DND-41 (cell line): Measurements from ENCODE around the gene PER2.
"Not testable (repeated sequence)": the region's sequence is repeated elsewhere in the genome, so short reads cannot be mapped to it uniquely, and the experiment has no call there.

Experiments used
- ATAC-seq: fragments of 200-7000 bp; cut with Tn5 transposase; 3 replicates; pipeline ENCODE4 v1.9.1; 2021; ENCODE audit warnings: low read depth; ENCODE audit not compliant: insufficient read depth
- DNase-seq: peaks from one replicate; pipeline ENCODE4 v3.0.0-alpha.2; 2020
- H2AFZ ChIP-seq: 2 replicates; pipeline ENCODE4 v1.6.0; 2012; ENCODE audit warnings: low read depth, low read length
- H3K27ac ChIP-seq: 2 replicates; pipeline ENCODE4 v1.5.1; 2012; ENCODE audit warnings: low read length, inconsistent platforms
- H3K27me3 ChIP-seq: fragments of 200-600 bp; sonication (generic); 2 replicates; pipeline ENCODE4 v1.6.0; 2012; ENCODE audit warnings: low read length, mild to moderate bottlenecking, inconsistent platforms; ENCODE audit not compliant: insufficient read depth, poor library complexity
- H3K36me3 ChIP-seq: 2 replicates; pipeline ENCODE4 v1.5.1; 2012; ENCODE audit warnings: low read length, inconsistent platforms; ENCODE audit not compliant: insufficient read depth
- H3K4me1 ChIP-seq: 2 replicates; pipeline ENCODE4 v1.5.1; 2012; ENCODE audit warnings: mild to moderate bottlenecking, low read length; ENCODE audit not compliant: insufficient read depth
- H3K4me2 ChIP-seq: 2 replicates; pipeline ENCODE4 v1.6.0; 2012; ENCODE audit warnings: mild to moderate bottlenecking, moderate library complexity, low read length, inconsistent platforms; ENCODE audit not compliant: insufficient read depth
- H3K4me3 ChIP-seq, 2 experiments: fragments of 200-600 bp in 1 of 2; shearing (Covaris generic) in 1 of 2; 2 replicates each; pipeline ENCODE4 v1.5.1; 2012 to 2016; ENCODE audit warnings: inconsistent platforms in 2 of 2, low read length in 2 of 2, mild to moderate bottlenecking in 2 of 2, low read depth in 1 of 2, moderate library complexity in 1 of 2
- H3K79me2 ChIP-seq: 2 replicates; pipeline ENCODE4 v1.6.0; 2012; ENCODE audit warnings: low read length, inconsistent platforms; ENCODE audit not compliant: insufficient read depth
- H3K9ac ChIP-seq: 2 replicates; pipeline ENCODE4 v1.6.0; 2012; ENCODE audit warnings: low read depth, mild to moderate bottlenecking, inconsistent platforms, low read length, moderate library complexity
- H3K9me3 ChIP-seq: 2 replicates; pipeline ENCODE4 v1.5.1; 2012; ENCODE audit warnings: low read length, moderate library complexity, mild to moderate bottlenecking, inconsistent platforms; ENCODE audit not compliant: insufficient read depth, severe bottlenecking
- H4K20me1 ChIP-seq: 2 replicates; pipeline ENCODE4 v1.6.0; 2012; ENCODE audit warnings: low read length; ENCODE audit not compliant: insufficient read depth
- EZH2 ChIP-seq: IDR thresholded peaks from 3 replicates; pipeline ENCODE4 v1.6.1; 2012; ENCODE audit warnings: borderline replicate concordance, low read depth, mild to moderate bottlenecking, moderate library complexity, low read length, inconsistent platforms; ENCODE audit not compliant: severe bottlenecking
- TF ChIP-seq, protein P1 (sequence below): IDR thresholded peaks from 2 replicates; pipeline ENCODE4 v1.5.1; 2012; ENCODE audit warnings: borderline replicate concordance, low read length, moderate library complexity, mild to moderate bottlenecking; ENCODE audit not compliant: poor library complexity, severe bottlenecking; ENCODE audit errors: extremely low read depth

The PER2 gene

DNA sequence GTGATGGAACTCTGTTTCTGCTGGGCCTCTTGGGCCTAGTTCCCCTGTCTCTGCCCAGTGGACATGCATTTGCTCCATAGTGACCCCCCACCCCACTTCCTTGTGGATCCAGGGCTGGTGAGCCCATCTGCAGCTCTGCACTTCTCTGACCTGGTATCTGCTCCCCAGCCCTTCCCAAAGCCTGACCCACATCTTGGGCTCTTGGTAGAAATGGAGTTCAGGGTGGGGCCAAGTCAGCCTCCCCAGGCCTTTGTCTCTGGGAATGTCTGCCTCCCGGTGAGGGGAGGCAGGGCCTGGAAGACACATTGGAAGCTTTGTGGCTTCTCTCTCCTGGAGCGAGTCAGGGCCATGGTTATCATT is 25.6 kb upstream of the PER2 start:
- no peaks in the 10 kb centered on the region for H3K36me3 ChIP-seq
- H3K27ac ChIP-seq: no peak overlapping the region
- H3K4me1 ChIP-seq: no peaks in the 10 kb centered on the region
- H3K4me2 ChIP-seq: no peak overlapping the region
- DNase-seq (no peak), ATAC-seq (no peak)
- no peaks in the 10 kb centered on the region for H3K79me2 ChIP-seq
- TF ChIP-seq EZH2: no peak
- TF ChIP-seq, protein P1, sequence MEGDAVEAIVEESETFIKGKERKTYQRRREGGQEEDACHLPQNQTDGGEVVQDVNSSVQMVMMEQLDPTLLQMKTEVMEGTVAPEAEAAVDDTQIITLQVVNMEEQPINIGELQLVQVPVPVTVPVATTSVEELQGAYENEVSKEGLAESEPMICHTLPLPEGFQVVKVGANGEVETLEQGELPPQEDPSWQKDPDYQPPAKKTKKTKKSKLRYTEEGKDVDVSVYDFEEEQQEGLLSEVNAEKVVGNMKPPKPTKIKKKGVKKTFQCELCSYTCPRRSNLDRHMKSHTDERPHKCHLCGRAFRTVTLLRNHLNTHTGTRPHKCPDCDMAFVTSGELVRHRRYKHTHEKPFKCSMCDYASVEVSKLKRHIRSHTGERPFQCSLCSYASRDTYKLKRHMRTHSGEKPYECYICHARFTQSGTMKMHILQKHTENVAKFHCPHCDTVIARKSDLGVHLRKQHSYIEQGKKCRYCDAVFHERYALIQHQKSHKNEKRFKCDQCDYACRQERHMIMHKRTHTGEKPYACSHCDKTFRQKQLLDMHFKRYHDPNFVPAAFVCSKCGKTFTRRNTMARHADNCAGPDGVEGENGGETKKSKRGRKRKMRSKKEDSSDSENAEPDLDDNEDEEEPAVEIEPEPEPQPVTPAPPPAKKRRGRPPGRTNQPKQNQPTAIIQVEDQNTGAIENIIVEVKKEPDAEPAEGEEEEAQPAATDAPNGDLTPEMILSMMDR: no peak
- H3K9me3 ChIP-seq: no peaks in the 10 kb centered on the region
- no peak overlapping the region for H3K4me3 ChIP-seq
- H3K27me3 ChIP-seq: peaks cover 3% of the 10 kb centered on the region
- H2AFZ ChIP-seq: no peak overlapping the region
- H3K9ac ChIP-seq: no peak overlapping the region
- no peaks in the 10 kb centered on the region for H4K20me1 ChIP-seq

DNA sequence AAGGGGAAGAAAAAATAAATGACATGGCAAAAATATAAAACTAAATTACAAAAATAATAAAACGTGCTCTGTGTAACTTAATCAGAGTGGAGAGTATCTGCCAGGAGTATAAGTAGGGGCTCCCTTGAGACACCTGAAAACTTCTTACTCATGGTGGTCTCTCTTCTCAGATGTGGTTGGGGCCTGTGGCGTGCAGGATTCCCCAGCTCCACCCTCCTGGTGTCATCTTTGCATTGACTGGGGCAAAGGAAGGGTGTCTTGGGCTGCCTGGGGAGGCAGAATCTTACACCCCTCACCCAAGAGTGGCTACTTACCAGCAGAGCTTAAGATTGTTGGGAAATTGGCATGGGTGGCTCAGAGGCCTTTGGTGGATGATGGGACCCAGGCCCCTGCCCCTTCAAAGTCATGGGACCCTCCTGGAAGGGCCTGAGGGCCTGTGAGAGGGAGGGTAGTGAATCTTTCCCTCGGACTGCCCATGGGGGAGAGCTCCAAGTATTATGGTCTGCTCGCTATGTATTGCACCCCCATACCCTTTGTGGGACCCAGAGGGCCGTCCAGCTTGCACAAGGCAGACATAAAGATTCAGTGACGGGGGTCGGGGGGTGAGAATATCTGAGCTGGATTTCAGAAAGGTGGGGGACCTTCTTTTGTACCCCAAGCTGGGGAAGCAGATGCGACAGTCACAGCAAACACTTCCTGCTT is 25.0 kb upstream of the PER2 start:
- H3K9ac ChIP-seq: no peak overlapping the region
- no peak overlapping the region for H3K27ac ChIP-seq
- no peaks in the 10 kb centered on the region for H3K79me2 ChIP-seq
- H3K36me3 ChIP-seq: no peaks in the 10 kb centered on the region
- DNase-seq: peak; percentile 59
- H3K9me3 ChIP-seq: no peaks in the 10 kb centered on the region
- peak; percentile 92 for ATAC-seq
- no peak overlapping the region for H3K4me3 ChIP-seq
- peaks cover 3% of the 10 kb centered on the region for H3K27me3 ChIP-seq
- H2AFZ ChIP-seq: no peak overlapping the region
- TF ChIP-seq, protein P1: no peak
- no peak for TF ChIP-seq EZH2
- no peaks in the 10 kb centered on the region for H4K20me1 ChIP-seq
- H3K4me1 ChIP-seq: no peaks in the 10 kb centered on the region
- H3K4me2 ChIP-seq: no peak overlapping the region

DNA sequence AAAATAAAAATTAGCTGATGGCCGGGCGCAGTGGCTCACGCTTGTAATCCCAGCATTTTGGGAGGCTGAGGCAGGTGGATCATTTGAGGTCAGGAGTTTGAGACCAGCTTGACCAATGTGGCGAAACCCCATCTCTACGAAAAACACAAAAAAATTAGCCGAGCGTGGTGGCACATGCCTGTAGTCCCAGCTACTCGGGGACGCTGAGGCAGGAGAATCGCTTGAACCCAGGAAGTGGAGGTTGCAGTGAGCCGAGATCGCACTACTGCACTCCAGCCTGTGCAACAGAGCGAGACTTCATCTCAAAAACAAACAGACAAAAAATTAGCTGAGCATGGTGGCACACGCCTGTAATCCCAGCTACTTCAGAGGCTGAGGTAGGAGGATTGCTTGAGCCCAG is 22.3 kb upstream of the PER2 start:
- not testable (repeated sequence) for H3K9me3 ChIP-seq, H3K27ac ChIP-seq, H3K4me3 ChIP-seq, H3K79me2 ChIP-seq, H3K4me2 ChIP-seq, DNase-seq, H3K27me3 ChIP-seq, ATAC-seq, H3K36me3 ChIP-seq, H4K20me1 ChIP-seq, H3K4me1 ChIP-seq, H3K9ac ChIP-seq, H2AFZ ChIP-seq

DNA sequence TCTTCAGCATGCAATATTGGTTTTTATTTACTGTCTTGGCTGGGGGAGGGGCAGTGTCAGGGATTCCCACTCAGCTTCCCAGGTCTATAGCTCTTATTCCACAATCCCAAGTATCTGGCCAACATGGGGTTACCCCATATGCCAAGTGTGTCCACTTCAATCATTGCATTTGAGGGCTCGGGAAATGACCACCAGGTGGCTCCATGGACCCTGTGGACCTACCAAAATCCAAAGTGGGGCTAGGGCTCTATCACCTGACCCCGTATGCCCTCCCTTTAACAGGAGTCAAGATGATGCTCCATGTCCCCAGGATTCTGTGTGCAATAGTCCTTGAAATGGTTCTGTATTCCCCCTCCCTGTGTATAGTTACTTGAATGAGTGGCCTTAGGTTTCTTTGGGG is 19.8 kb upstream of the PER2 start:
- H3K27ac ChIP-seq: no peak overlapping the region
- H3K4me2 ChIP-seq: no peak overlapping the region
- no peaks in the 10 kb centered on the region for H3K9me3 ChIP-seq
- no peak overlapping the region for H2AFZ ChIP-seq
- TF ChIP-seq, protein P1: peak; percentile 35
- no peak for TF ChIP-seq EZH2
- H3K9ac ChIP-seq: no peak overlapping the region
- DNase-seq: no peak
- no peaks in the 10 kb centered on the region for H4K20me1 ChIP-seq
- no peaks in the 10 kb centered on the region for H3K4me1 ChIP-seq
- no peaks in the 10 kb centered on the region for H3K27me3 ChIP-seq
- no peaks in the 10 kb centered on the region for H3K79me2 ChIP-seq
- no peak overlapping the region for H3K4me3 ChIP-seq
- H3K36me3 ChIP-seq: no peaks in the 10 kb centered on the region
- ATAC-seq: no peak
